Retinal pigment epithelial cell (primary cell): ENCODE measurements around the gene ZNF654.

ENCODE experiments used
- DNase-seq: peaks from one replicate; pipeline ENCODE4 v3.0.0-alpha.2; 2010; ENCODE audit warnings: low read depth
- H3K4me3 ChIP-seq: 2 replicates; pipeline ENCODE4 v1.5.1; 2011; ENCODE audit warnings: mild to moderate bottlenecking, low read length, control low read depth, moderate library complexity
- CTCF ChIP-seq: conservative IDR thresholded peaks from 2 replicates; pipeline ENCODE4 v1.5.1; 2011; ENCODE audit warnings: low read depth, low read length, control low read depth, inconsistent platforms

The ZNF654 gene

GRCh38 chr3:88084097-88084501, 25.0 kb downstream of the ZNF654 start:
- TF ChIP-seq CTCF, result no peak
- no peak overlapping the region for H3K4me3 ChIP-seq
- no peak for DNase-seq

- DNase-seq, result no peak
- TF ChIP-seq CTCF, result no peak
- H3K4me3 ChIP-seq, result no peak overlapping the region
Measured at GRCh38 chr3:88090681-88091080, 31.6 kb downstream of the ZNF654 start.

- no peak for TF ChIP-seq CTCF
- no peak overlapping the region for H3K4me3 ChIP-seq
- no peak for DNase-seq
Measured at GRCh38 chr3:88092270-88092669, 33.2 kb downstream of the ZNF654 start.

- no peak for DNase-seq
- H3K4me3 ChIP-seq, result no peak overlapping the region
- no peak for TF ChIP-seq CTCF
Measured at GRCh38 chr3:88093266-88093665, 34.2 kb downstream of the ZNF654 start.

- DNase-seq, result no peak
- no peak for TF ChIP-seq CTCF
- H3K4me3 ChIP-seq, result no peak overlapping the region
Measured at GRCh38 chr3:88101142-88101541, 42.1 kb downstream of the ZNF654 start.

GRCh38 chr3:88105325-88105724, 46.3 kb downstream of the ZNF654 start:
- DNase-seq, result no peak
- H3K4me3 ChIP-seq, result no peak overlapping the region
- TF ChIP-seq CTCF, result no peak

GRCh38 chr3:88112289-88112688, 53.2 kb downstream of the ZNF654 start:
- TF ChIP-seq CTCF, result no peak
- no peak overlapping the region for H3K4me3 ChIP-seq
- no peak for DNase-seq
